Stimulated activated CD8-positive, alpha-beta memory T cell treated with anti-CD3 and anti-CD28 coated beads, Interleukin-7, amount 100 ng/mL, for 48 hours (primary cell): Measurements from ENCODE around the gene CCDC142.

Experiments used
- DNase-seq, 2 donors: peaks; one replicate each; pipeline ENCODE4 v3.0.0-alpha.2; 2020; ENCODE audit warnings: low read depth in 1 of 2; ENCODE audit errors: extremely low read depth in 1 of 2

Gene CCDC142

DNA sequence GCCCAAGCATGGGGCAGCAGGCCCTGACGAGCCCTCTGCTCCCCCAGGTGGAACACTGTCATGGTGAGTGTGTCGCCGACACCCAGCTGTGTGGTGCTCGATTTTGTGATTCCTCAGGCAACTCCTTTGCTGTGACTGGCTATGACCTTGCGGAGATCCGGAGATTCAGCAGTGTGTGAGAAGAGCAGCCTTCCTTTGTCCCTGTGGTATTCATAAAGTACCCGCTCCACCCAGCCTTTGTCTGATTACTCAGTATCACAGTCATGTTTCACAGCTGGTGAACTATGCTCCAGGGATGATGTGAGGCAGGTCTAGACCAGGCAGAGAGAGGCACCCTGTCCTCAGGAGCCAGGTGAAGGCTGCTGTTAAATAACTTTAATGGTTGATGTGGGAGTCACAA is 57.3 kb downstream of the CCDC142 start:
- no peak for DNase-seq

DNA sequence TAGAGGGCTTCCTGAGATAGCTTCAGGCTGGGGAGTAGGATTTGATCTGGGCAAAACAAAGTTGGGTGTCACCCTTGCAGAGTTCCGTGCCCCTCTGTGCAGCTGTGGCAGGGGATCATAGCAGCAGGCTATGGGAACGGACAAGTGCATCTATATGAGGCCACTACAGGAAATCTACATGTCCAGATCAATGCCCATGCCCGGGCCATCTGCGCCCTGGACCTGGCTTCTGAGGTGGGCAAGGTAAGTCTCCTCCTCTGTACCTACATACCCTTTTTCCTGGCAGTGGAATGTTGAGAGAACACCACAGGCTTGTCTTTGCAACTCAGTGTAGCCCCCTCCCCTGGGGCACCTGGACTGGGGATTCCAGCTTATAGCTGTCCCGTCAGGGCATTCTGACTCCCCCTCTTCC is 57.8 kb downstream of the CCDC142 start:
- no peak for DNase-seq

DNA sequence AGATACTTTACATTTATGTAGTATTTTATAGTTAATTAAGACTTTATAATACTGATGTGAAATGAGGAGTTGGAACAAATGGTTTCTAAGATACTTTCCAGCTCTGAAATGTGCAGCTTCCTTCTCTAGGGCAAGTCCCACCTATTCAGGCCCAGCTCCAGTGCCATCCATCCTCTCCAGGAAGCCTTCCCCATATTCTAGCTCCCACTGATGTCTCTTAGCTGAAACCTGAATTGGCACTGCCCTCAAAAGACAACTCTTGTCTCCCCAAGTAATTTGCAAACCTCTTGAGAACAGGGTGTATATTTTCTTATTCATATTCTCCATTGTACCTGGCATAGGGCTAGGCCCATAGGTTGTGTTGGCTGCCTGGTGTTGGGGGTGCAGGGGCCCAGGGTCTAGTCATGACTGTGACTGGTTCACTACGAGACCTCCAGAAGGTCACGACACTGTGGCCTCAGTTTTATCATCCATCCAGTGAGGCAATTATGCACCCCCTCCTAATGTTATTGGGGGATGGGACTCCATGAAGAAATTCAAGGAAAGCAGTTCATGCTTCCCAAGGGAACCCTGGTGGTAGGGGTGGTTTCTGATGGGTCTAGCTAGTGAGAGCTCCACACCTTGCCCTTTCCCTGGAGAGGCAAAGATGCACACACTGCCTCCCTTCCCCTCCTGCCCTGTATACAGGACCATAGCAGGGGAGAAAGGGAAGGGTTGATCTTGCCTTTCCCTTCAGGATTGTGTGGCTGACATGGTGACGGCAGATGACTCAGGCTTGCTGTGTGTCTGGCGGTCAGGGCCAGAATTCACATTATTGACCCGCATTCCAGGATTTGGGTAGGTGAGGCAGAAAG is 58.4 kb downstream of the CCDC142 start:
- DNase-seq = no peak
